HL-60 (cell line): ENCODE data around the gene FAM149A.

ENCODE experiments used
- DNase-seq, 2 experiments: peaks; one replicate each; pipeline ENCODE4 v3.0.0-alpha.2; 2010 to 2020; ENCODE audit warnings: low read depth in 1 of 2, low spot score in 1 of 2
- H3K27ac ChIP-seq: fragments of 250-450 bp; sonication (Bioruptor Pico); replicated peaks from 2 replicates; pipeline ENCODE4 v1.5.1; 2020; ENCODE audit warnings: mild to moderate bottlenecking, moderate library complexity
- H3K27me3 ChIP-seq: fragments of 250-450 bp; sonication (Bioruptor Pico); 2 replicates; pipeline ENCODE4 v1.5.1; 2021; ENCODE audit warnings: mild to moderate bottlenecking, moderate library complexity; ENCODE audit not compliant: insufficient read depth, poor library complexity, severe bottlenecking
- H3K4me3 ChIP-seq: replicated peaks from 2 replicates; pipeline ENCODE4 v1.5.1; 2011; ENCODE audit warnings: mild to moderate bottlenecking, control low read depth, low read length; ENCODE audit not compliant: insufficient read depth
- GABPA ChIP-seq: IDR thresholded peaks from 2 replicates; pipeline ENCODE4 v1.6.1; 2012; ENCODE audit warnings: low read depth
- POLR2AphosphoS5 ChIP-seq: IDR thresholded peaks from 2 replicates; pipeline ENCODE4 v1.6.1; 2012; ENCODE audit warnings: low read depth
- REST ChIP-seq: IDR thresholded peaks from 2 replicates; pipeline ENCODE4 v1.6.1; 2012; ENCODE audit warnings: low read depth; ENCODE audit not compliant: insufficient replicate concordance
- SPI1 ChIP-seq: IDR thresholded peaks from 2 replicates; pipeline ENCODE4 v1.6.1; 2012; ENCODE audit warnings: low read depth, mild to moderate bottlenecking, borderline replicate concordance
- TF ChIP-seq, protein P1 (sequence below): IDR thresholded peaks from one replicate; pipeline ENCODE4 v1.5.1; 2011; ENCODE audit warnings: low read length, control low read depth, inconsistent platforms; ENCODE audit not compliant: insufficient read depth

Gene FAM149A

DNA sequence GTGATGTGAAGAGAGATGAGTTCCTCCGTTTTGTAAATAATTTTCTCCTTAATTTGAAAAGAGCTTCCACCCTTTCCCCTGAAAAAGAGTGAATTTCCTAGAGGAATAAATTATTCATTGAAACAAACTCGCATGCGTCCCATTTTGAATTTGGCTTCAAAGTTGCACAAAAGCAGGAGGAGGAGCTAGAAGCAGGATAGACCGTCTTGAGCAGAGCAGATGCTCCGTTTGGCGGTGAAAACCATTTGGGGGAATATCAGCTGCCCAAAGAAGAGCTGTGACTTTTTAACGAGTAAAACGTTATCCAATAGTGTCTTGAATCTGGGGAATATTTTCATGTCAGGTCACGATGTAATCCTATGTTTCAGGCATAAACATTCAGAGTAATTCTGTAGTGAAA, 42.0 kb downstream of the FAM149A start:
- DNase-seq, result no peak
- H3K27me3 ChIP-seq, result peaks cover 28% of the 10 kb centered on the region
- TF ChIP-seq SPI1 (no peak), POLR2AphosphoS5 (no peak), GABPA (no peak), REST (no peak)
- TF ChIP-seq, protein P1, sequence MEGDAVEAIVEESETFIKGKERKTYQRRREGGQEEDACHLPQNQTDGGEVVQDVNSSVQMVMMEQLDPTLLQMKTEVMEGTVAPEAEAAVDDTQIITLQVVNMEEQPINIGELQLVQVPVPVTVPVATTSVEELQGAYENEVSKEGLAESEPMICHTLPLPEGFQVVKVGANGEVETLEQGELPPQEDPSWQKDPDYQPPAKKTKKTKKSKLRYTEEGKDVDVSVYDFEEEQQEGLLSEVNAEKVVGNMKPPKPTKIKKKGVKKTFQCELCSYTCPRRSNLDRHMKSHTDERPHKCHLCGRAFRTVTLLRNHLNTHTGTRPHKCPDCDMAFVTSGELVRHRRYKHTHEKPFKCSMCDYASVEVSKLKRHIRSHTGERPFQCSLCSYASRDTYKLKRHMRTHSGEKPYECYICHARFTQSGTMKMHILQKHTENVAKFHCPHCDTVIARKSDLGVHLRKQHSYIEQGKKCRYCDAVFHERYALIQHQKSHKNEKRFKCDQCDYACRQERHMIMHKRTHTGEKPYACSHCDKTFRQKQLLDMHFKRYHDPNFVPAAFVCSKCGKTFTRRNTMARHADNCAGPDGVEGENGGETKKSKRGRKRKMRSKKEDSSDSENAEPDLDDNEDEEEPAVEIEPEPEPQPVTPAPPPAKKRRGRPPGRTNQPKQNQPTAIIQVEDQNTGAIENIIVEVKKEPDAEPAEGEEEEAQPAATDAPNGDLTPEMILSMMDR, result no peak
- no peak overlapping the region for H3K27ac ChIP-seq
- no peak overlapping the region for H3K4me3 ChIP-seq

GRCh38 chr4:186148336-186148975, 44.0 kb downstream of the FAM149A start:
- H3K27me3 ChIP-seq, result peaks cover 28% of the 10 kb centered on the region
- no peak overlapping the region for H3K27ac ChIP-seq
- no peak for DNase-seq
- no peak overlapping the region for H3K4me3 ChIP-seq
- TF ChIP-seq, protein P1, result no peak
- no peak for TF ChIP-seq GABPA
- no peak for TF ChIP-seq REST
- no peak for TF ChIP-seq SPI1
- no peak for TF ChIP-seq POLR2AphosphoS5

- no peak overlapping the region for H3K4me3 ChIP-seq
Observed at GRCh38 chr4:186149872-186150271, 45.4 kb downstream of the FAM149A start.

More at GRCh38 chr4:186149872-186150271, 45.4 kb downstream of the FAM149A start:
- TF ChIP-seq SPI1 (no peak), REST (no peak), POLR2AphosphoS5 (no peak), GABPA (no peak)
- TF ChIP-seq, protein P1, result no peak
- H3K27ac ChIP-seq, result no peak overlapping the region
- peaks cover 23% of the 10 kb centered on the region for H3K27me3 ChIP-seq
- no peak for DNase-seq
